Erythroblast (primary cell): ENCODE results near the gene CASZ1.

Experiments used
- GATA1 ChIP-seq: IDR thresholded peaks from 2 replicates; pipeline ENCODE4 v1.6.1; 2011; ENCODE audit warnings: low read depth, mild to moderate bottlenecking, control low read depth, low read length, moderate library complexity
- POLR2A ChIP-seq: IDR thresholded peaks from 2 replicates; pipeline ENCODE4 v1.6.1; 2011; ENCODE audit warnings: mild to moderate bottlenecking, low read length

- TF ChIP-seq POLR2A: no peak
- no peak for TF ChIP-seq GATA1
Measured at GRCh38 chr1:10674700-10675609, 121.5 kb downstream of the CASZ1 start.
